HG02642 (cell line): ENCODE results near the gene NDUFAF3.
"Not testable (repeated sequence)": the region's sequence is repeated elsewhere in the genome, so short reads cannot be mapped to it uniquely, and the experiment has no call there.

Source experiments
- ATAC-seq: cut with Tn5 transposase; IDR thresholded peaks from one replicate; pipeline ENCODE4 v1.9.1; 2021; ENCODE audit warnings: mild to moderate bottlenecking; ENCODE audit not compliant: unreplicated experiment, poor library complexity

NDUFAF3 gene

DNA sequence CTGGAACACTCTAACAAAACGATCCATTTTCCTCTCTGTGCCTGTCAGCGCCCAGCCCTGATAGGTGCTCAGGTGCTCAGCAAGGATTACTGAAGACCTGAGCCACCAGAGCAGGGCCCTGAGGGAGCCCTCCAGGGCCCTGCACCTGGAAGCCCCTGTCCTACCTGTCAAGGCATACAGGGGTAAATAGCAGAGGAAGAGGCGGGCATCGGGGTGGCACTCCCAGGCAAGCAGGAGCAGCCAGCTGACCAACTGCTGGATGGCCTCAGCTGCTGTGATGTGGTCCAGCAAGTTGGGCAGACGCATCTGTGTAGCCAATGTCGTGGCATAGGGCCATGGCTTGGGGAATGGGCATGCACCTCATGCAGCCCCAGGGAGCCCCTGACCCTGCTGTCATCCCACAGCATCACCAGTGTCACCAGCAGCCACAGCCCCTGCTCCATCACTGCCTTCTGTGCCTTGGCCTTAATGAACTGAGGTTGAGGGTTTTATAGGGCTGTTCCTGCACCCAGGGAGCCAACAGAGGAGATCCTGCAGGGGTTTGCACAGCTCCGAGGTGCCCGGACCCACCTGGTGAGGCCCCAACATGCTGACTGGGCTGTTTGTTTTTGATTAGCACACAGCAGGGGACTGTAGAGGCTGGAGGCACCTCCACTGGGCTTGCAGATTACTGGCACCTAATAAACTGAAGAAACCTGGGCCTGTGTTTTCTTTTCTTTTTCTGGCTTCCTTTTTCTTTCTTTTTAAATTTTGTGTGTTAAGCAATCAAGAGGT, 22.6 kb upstream of the NDUFAF3 start:
- ATAC-seq = no peak

DNA sequence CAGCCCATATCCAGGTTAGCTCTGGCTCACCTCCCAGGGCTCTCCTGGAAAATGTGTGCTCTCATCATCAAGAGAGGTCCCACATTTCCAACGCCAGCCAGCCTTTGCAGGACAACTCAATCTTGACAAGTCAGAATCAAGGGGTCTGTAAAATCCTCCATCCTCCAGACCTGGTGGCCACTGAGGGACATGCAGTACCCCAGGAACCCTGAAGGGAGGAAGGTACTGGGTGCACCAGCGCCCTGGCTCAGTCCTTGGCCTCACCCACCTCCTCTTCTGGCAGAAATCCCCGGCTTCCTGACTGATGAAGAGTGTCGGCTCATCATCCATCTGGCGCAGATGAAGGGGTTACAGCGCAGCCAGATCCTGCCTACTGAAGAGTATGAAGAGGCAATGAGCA, 20.8 kb upstream of the NDUFAF3 start:
- ATAC-seq = no peak

DNA sequence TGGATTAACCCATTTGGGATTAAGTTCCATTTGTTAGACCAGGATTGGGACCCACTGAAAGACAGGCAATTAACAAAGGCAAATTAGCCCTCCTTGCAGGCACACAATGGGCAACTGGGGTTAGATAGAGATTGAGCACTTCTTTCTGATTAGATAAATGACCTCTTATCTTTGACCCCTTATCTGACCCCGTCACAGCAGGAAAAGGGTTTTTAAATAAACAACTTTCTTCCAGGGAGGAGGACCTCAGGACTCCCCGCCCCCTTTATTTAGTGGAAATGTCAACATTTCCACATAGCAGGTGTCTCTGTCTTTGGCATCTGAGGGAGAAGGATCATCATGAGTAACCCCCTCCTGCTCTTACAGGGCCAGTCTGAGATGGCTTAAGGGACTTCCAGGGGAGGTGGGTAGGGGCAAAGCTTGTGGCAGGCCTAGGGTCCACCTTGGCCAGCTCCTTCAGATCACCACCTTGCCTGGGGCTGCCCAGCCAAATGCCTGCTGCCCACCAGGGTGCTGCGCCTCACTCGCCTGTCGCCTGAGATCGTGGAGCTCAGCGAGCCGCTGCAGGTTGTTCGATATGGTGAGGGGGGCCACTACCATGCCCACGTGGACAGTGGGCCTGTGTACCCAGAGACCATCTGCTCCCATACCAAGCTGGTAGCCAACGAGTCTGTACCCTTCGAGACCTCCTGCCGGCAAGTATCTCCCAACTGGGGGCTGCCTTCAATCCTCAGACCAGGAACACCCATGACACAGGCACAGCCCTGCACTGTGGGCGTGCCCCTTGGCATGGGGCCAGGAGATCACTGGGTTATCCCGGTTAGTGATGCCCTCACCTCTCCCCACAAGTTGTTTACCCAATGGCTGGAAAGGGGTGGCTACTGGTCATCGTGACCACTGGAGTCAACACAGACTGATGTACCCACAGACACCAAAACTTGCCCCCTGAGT, 17.3 kb upstream of the NDUFAF3 start:
- no peak for ATAC-seq

DNA sequence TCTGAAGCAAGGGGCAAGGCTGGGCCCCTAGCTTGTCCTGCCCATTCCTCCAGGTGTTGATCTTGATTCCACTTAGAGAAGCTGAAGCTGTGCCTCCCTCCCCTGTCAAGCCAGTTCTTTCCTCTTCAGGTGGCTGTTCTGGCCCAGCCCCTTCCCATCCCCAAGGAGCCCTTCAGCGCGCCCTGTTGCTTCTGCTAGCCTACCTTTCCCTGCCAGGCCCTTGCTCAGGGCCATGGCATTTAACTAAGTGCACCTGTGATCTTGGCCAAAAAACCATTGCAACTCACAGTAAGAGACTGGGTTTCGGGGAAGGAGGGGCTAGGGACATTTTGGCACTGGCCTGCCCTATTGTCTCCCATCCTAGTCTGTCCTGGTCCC, 16.6 kb upstream of the NDUFAF3 start:
- ATAC-seq = no peak

DNA sequence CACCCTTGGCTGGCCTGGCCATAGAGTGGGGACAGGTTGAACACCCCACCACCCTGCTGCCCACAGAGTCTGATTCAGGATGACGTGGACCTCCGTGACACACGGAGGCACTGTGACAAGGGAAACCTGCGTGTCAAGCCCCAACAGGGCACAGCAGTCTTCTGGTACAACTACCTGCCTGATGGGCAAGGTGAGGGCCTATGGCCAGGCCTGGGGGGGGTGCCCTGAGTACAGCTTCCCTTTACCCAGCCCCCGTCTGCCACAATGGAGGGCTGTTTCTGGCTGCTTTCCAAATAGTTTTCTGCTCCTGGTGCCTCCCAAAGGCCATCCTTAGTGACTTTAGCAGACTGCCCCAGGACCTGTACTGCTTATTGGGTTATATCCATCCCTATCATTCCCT, 15.9 kb upstream of the NDUFAF3 start:
- no peak for ATAC-seq

DNA sequence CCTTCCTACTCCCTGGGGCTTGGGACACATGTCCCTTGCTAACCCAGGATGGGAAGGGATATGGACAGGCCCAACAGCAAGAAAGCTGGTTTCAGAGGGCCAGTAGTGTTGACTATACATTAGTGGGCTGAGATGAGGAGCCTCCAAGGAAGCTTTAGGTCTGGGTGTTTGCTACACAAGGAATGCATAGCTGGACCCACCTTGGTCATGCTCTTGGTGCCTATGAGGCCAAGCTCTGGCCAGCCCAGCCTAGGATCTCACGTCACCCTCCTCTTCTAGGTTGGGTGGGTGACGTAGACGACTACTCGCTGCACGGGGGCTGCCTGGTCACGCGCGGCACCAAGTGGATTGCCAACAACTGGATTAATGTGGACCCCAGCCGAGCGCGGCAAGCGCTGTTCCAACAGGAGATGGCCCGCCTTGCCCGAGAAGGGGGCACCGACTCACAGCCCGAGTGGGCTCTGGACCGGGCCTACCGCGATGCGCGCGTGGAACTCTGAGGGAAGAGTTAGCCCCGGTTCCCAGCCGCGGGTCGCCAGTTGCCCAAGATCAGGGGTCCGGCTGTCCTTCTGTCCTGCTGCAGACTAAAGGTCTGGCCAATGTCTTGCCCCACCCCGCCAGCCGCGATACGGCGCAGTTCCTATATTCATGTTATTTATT, 15.4 kb upstream of the NDUFAF3 start:
- peak; percentile 7 for ATAC-seq

DNA sequence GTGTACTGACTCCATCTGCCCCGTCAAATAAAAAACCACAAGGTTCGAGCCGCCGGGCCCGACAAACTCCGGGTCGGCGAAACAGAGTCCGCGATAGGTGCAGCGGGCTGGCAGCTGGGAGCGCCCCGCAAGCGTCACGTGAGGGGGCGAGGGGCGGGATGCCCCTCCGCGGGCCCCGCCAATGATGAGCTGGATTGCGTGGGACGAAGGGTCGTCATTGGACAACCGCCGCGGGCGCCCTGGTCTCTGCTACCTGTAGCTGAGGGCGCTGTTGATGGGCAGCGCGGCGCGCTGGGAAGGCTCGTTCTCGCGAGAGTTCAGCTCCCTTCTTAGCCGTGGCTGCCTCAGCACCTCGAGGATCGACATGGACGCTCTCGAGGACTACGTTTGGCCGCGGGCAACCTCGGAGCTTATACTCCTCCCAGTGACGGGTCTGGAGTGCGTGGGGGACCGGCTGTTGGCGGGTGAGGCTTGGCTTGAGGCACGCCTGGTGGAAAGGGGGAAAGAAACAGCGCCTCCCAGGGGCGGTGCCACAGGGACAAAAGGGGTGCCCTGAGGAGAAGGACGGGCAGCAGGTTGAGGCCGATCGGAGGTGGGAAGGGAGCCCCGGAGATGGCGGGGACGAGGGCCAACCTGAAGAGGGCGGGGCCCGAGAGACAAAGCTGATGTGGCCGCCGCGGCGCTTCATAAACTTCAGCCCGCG, 14.7 kb upstream of the NDUFAF3 start, which contains the start of gene WDR6:
Gene WDR6, plus strand, starts transcription at position 324 of the 703 bp plus-strand sequence. Its CDS starts 41 bp downstream, at position 365.
- peak; percentile 88 for ATAC-seq

DNA sequence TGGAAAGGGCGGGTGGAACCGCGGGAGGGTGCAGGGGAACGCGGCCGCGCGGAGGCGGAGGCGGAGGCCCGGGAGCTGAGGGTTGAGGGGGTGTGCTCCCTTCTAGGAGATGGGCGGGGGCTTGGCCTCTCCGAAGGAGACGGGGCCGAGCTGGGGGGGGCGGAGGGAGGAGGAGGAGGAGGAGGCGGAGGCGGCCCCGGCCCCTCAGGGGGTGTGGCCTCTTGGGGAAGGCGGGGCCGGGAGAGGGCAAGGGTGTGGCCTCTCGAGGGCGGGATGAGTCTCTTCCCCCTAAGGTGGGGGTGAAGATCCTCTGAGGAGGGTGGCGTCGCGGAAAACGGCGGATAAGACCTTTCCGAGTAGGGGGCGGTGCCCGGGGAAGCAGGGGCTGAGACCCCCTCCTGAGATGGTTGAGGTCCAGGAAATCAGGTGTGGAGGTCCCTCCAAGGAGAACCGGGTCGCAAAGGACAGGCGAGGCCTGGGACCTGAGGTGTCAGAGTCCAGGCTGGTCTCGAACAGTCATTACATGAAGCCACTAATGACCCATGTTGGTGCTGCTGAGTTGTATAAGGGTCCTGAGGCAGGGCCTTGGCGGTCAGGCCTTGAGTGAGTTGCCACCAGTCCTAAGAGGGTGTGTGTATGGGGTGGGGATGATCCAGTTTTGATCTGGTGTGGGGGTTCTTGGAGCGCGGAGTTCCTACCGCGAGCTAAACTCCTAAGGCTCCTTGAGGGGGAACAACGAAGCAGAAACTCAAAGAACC, 14.0 kb upstream of the NDUFAF3 start:
- peak; percentile 42 for ATAC-seq

DNA sequence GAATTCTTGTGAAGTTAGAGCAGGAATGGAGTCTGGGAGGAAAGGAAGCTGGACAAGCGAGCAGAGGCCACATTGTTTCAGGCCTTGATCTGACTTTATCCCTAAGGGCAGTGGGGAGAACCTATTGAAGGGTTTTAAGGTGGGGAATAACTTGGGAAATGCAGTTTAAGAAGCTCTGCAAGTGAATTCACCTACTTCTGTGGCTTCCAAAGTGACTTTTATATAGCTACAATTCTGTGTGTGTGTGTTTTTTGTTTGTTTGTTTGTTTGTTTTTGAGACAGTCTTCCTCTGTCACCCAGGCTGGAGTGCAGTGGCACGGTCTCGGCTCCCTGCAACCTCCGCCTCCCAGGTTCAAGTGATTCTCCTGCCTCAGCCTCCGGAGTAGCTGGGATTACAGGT, 13.3 kb upstream of the NDUFAF3 start:
- ATAC-seq = not testable (repeated sequence)

DNA sequence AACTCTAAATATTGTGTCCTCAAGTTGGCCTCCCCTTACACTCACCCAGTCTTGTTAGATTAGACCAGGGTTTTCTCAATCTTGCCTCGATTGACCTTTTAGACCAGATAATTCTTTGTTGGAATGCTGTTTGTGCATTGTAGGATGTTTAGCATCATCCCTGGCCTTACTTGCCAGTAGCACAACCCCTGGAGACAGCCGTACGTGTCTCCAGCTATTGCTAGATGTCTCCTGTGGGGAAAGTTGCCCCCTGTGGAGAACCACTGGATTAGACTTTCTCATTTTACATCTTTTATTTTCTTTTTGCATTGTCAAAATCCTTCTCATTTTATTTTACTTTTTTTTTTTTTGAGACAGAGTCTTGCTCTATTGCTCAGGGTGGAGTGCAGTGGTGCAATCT, 12.5 kb upstream of the NDUFAF3 start:
- no peak for ATAC-seq

DNA sequence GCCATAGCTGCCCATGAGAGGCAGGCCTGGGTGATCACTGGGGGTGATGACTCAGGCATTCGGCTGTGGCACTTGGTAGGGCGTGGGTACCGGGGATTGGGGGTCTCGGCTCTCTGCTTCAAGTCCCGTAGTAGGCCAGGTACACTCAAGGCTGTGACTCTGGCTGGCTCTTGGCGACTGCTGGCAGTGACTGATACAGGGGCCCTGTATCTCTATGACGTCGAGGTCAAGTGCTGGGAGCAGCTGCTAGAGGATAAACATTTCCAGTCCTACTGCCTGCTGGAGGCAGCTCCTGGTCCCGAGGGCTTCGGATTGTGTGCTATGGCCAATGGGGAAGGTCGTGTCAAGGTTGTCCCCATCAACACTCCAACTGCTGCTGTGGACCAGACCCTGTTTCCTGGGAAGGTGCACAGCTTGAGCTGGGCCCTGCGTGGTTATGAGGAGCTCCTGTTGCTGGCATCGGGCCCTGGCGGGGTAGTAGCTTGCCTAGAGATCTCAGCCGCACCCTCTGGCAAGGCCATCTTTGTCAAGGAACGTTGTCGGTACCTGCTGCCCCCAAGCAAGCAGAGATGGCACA, 9.4 kb upstream of the NDUFAF3 start:
- ATAC-seq = no peak

DNA sequence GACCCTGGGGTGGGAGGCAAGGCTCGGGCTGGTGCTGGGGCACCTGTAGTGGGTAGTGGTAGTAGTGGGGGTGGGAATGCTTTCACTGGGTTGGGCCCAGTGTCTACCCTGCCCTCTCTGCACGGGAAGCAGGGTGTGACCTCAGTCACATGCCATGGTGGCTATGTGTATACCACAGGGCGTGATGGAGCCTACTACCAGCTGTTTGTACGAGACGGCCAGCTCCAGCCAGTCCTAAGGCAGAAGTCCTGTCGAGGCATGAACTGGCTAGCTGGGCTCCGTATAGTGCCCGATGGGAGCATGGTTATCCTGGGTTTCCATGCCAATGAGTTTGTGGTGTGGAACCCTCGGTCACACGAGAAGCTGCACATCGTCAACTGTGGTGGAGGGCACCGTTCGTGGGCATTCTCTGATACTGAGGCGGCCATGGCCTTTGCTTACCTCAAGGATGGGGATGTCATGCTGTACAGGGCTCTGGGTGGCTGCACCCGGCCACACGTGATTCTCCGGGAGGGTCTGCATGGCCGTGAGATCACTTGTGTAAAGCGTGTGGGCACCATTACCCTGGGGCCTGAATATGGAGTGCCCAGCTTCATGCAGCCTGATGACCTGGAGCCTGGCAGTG, 8.7 kb upstream of the NDUFAF3 start:
- no peak for ATAC-seq

DNA sequence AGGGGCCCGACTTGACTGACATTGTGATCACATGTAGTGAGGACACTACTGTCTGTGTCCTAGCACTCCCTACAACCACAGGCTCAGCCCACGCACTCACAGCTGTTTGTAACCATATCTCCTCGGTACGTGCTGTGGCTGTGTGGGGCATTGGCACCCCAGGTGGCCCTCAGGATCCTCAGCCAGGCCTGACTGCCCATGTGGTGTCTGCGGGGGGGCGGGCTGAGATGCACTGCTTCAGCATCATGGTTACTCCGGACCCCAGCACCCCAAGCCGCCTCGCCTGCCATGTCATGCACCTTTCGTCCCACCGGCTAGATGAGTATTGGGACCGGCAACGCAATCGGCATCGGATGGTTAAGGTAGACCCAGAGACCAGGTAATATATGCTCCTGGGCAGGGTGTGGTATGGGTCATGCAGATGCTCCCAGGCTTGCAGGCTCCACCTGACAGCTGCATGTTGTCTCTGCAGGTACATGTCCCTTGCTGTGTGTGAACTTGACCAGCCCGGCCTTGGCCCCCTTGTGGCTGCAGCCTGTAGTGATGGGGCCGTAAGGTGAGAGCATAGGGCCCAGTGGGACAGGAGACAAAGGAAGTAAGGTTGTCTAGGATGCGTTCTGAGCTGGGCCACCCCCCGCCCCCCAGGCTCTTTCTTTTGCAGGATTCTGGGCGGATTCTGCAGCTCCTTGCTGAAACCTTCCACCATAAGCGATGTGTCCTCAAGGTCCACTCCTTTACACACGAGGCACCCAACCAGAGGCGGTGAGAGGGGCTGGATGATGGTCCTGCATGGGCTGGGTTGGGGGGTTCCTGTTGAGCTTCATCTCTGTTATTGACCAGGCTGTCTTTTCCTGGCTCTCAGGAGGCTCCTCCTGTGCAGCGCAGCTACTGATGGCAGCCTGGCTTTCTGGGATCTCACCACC, 7.9 kb upstream of the NDUFAF3 start:
- ATAC-seq = no peak

DNA sequence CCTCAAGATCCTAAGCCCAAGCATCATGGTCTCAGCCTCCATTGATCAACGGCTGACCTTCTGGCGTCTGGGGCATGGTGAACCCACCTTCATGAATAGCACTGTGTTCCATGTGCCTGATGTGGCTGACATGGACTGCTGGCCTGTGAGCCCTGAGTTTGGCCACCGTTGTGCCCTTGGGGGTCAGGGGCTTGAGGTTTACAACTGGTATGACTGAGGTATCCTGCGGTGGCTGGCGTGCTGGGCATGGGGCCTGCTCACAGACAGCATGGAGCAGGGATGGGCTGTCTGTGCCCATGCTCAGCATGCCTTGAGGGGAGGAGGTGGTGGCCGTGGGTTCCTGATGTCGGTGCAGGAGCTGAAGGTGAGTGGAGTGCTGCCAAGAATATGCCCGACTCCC, 6.8 kb upstream of the NDUFAF3 start:
- ATAC-seq = no peak

DNA sequence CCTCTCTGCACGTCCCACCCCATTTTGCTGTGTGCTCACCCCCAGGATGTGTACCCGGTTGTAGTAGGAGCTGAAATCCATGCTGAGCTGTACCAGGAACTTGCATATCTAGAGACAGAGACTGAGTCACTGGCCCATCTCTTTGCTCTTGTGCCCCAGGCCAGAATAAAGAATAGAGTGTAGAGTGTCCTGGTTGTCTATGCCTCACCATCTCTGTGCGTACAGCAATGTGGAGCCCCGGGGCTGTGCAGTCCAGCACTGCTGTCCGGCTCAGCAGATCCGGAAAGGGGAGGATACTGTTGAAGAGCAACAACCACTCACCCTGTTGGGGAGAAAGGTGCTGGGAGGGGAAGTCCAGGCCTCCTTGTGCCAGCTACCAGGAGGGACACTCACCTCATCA, 6.2 kb upstream of the NDUFAF3 start:
- no peak for ATAC-seq

DNA sequence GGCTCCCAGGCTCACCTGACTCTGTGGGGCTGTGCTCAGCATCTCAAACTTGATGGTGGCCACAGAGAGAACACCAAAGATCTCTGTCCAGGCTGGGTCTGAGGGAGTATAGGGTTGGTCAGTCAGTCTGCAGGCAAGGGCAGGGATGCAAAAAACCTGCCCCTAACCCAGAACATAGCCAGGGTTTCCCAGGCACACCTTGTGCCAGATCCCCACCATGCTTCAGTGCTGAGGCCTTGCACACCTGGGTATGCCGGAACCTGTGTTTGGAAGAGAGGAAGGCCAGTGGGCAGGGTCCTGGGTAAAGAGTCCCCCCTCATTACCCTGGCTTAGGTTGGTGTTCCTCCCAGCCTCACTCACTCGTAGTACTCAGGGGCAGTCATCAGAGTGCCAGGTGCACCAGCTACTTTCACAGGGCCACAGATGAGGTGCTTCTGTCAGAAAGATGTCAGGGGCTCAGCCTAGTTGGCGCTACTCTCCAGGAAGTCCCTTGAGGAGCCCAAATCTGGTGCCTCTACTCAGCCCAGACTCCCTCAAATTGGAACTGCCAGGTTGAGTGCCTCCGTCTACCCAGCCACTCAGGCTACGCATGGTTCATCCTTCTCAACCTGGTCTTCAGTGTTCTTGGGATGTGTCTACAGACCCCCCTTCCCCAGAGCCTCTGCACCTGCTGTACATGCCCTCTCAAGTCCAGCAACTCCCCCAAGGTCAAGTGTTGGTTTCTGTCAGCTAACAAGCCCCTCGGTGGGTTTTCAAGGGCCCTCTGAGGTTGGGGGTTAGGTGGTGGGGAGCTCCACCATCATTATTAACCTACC, 5.3 kb upstream of the NDUFAF3 start:
- ATAC-seq = no peak
